ENCODE data around the gene AP5S1. TPM values are rescaled to one million over a fixed set of nuclear protein-coding genes. Genes with fewer than 3 reads are reported as not detected.

AP5S1 gene
- total and polyA plus RNA-seq, 2 of the 13 experiments (the other 11 are each of a cell fraction or from before 2014, with no cell fraction given): 7.9 to 23.2 TPM

GRCh38 chr20:3846378-3846739 lies 26.0 kb downstream of the AP5S1 start (continued):
- TF ChIP-seq LRRFIP1 (CRISPR knock-in tag; conservative IDR thresholded peaks at IDR 0.05) (no peak), TEF (CRISPR knock-in tag; IDR thresholded peaks at IDR 0.05) (no peak; the same call in 1 of the 2 replicates), MAZ (IDR thresholded peaks at IDR 0.05; ENCODE audit: borderline replicate concordance, low read depth, low read length) (no peak), MAZ (CRISPR knock-in tag; IDR thresholded peaks at IDR 0.05; ENCODE audit: low read depth) (no peak), SSRP1 (CRISPR knock-in tag; IDR thresholded peaks at IDR 0.05) (no peak), ZNF577 (CRISPR knock-in tag; IDR thresholded peaks at IDR 0.05; ENCODE audit: borderline replicate concordance, low read depth) (no peak), RFXANK (CRISPR knock-in tag; IDR thresholded peaks at IDR 0.05) (no peak), ZNF670 (CRISPR knock-in tag; IDR thresholded peaks at IDR 0.05; ENCODE audit: borderline replicate concordance) (0 out of 2 replicates have a peak, but pooled peaks have one; percentile 18), U2AF2 (IDR thresholded peaks at IDR 0.05; ENCODE audit: low read depth, low read length) (no peak), HNRNPLL (IDR thresholded peaks at IDR 0.05; ENCODE audit: low read depth, low read length, poor library complexity, severe bottlenecking) (no peak), EEA1 (CRISPR knock-in tag; IDR thresholded peaks at IDR 0.05; ENCODE audit: borderline replicate concordance) (no peak; the same call in 1 of the 2 replicates), ZNF12 (CRISPR knock-in tag; IDR thresholded peaks at IDR 0.05) (0 out of 2 replicates have a peak, but pooled peaks have one; percentile 3), ZNF598 (CRISPR knock-in tag; IDR thresholded peaks at IDR 0.05; ENCODE audit: borderline replicate concordance) (no peak; the same call in 1 of the 2 replicates), TIGD3 (CRISPR knock-in tag; IDR thresholded peaks at IDR 0.05; ENCODE audit: borderline replicate concordance) (no peak), FOXA3 (CRISPR knock-in tag; IDR thresholded peaks at IDR 0.05) (no peak), DZIP1 (CRISPR knock-in tag; IDR thresholded peaks at IDR 0.05) (peak; percentile 5; the same call in 1 of the 2 replicates), POLR2G (IDR thresholded peaks at IDR 0.05; ENCODE audit: low read depth, low read length) (no peak)

Measured in HepG2 (cell line).